Measurements from ENCODE around the gene LVRN.

The LVRN gene

GRCh38 chr5:115992848-115993350 is 30.6 kb downstream of the LVRN start:
- in situ Hi-C loops (cut with HindIII; ENCODE audit: low pct_ligation_motif_present, low sequenced_read_pairs) = no loop called here
- no peak overlapping the region for H3K4me3 ChIP-seq (ENCODE audit: low read depth, low read length)
- no peaks in the 10 kb centered on the region for H3K36me3 ChIP-seq (replicated peaks)
- no peak overlapping the region for H3K27ac ChIP-seq
- no peak for DNase-seq
- no peaks in the 10 kb centered on the region for H3K27me3 ChIP-seq (replicated peaks)
- no peak for TF ChIP-seq CTCF (IDR thresholded peaks at IDR 0.05; ENCODE audit: low read depth, low read length, missing control alignments)

GRCh38 chr5:115995351-115995750 is 33.1 kb downstream of the LVRN start:
- DNase-seq = no peak
- TF ChIP-seq CTCF (IDR thresholded peaks at IDR 0.05; ENCODE audit: low read depth, low read length, missing control alignments) = no peak
- in situ Hi-C loops (cut with HindIII; ENCODE audit: low pct_ligation_motif_present, low sequenced_read_pairs) = no loop called here
- no peak overlapping the region for H3K4me3 ChIP-seq (ENCODE audit: low read depth, low read length)
- no peaks in the 10 kb centered on the region for H3K36me3 ChIP-seq (replicated peaks)
- no peak overlapping the region for H3K27ac ChIP-seq
- no peaks in the 10 kb centered on the region for H3K27me3 ChIP-seq (replicated peaks)

DNA sequence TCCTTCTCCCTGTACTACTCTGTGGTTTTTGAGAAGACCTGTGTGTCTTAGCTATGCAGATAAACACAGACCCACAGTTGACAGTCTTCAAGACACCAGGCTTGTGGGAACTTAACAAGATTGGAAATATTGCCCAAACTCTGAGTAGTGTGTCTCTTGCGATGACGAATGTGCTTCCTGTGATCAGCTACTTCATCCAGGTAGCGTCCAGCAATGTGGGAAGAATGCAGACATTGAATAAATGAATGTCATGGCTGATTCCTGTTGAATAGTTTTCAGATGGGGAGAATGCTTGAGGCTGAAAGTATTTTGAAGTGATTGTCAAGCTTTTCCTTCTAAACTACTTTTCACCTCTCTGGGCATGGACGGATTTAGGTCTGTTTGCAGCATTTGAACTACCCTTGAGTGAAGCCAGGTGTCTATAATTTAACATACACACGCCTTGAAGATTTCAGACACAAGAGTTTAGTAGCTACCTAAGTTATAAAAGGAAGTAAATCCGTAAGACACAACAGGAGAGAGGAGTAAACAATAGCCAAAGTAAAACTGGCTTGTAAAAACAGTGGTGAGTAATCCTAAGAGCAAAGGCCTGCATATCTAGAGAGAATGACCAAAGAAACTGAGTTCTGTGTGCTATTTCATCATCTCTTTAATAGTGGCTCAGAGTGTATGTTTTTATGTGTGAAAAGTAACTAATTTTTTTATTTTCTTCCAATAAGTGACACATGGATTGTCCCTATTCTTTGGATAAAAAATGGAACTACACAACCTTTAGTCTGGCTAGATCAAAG is 40.0 kb downstream of the LVRN start:
- Histone ChIP-seq H3K36me3 (replicated peaks) (no peaks in the 10 kb centered on the region), H3K27me3 (replicated peaks) (no peaks in the 10 kb centered on the region), H3K27ac (no peak overlapping the region), H3K4me3 (ENCODE audit: low read depth, low read length) (no peak overlapping the region)
- TF ChIP-seq CTCF (IDR thresholded peaks at IDR 0.05; ENCODE audit: low read depth, low read length, missing control alignments) = no peak
- DNase-seq = no peak
- in situ Hi-C loops (cut with HindIII; ENCODE audit: low pct_ligation_motif_present, low sequenced_read_pairs) = no loop called here

DNA sequence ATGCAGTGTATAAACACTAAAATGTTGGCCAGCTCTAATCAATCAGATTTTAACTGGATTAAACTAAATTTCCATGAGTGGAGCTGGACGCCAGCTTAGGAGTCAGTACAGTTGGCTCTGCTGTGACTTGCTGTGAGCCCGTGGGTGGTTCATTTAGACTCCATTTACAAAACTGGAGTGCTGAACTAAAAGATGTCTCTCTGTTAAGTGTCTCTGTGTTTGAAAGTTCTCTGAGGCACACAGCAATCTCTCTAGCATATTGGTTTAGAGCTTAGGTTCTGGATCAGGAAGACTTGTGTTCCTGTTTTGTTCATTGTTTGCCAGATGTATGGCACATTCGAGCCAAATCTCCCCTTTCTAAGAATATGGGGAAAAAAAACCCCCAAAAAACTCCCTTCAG is 42.0 kb downstream of the LVRN start:
- in situ Hi-C loops (cut with HindIII; ENCODE audit: low pct_ligation_motif_present, low sequenced_read_pairs) = no loop called here

DNA sequence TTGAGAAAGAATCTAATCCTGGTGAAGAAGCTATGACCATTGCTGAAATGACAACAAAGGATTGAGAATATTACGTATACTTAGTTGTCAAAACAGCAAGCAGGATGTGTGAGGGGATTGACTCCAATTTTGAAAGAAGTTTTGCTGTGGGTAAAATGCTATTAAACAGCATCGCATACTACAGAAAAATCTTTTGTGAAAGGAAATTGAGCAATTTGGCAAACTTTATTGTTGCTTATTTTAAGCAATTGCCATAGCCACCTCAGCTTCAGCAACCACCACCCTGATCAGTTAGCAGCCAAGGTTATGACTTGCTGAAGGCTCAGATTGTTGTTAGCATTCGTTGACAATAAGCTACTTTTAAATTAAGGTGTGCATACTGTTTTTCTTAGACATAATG is 47.5 kb downstream of the LVRN start:
- in situ Hi-C loops (cut with HindIII; ENCODE audit: low pct_ligation_motif_present, low sequenced_read_pairs) = no loop called here
- Histone ChIP-seq H3K27ac (no peak overlapping the region), H3K27me3 (replicated peaks) (no peaks in the 10 kb centered on the region), H3K36me3 (replicated peaks) (no peaks in the 10 kb centered on the region), H3K4me3 (ENCODE audit: low read depth, low read length) (no peak overlapping the region)
- DNase-seq = no peak
- no peak for TF ChIP-seq CTCF (IDR thresholded peaks at IDR 0.05; ENCODE audit: low read depth, low read length, missing control alignments)

More for the DNA sequence above, 42.0 kb downstream of the LVRN start:
- DNase-seq = no peak
- Histone ChIP-seq H3K27me3 (replicated peaks) (no peaks in the 10 kb centered on the region), H3K4me3 (ENCODE audit: low read depth, low read length) (no peak overlapping the region), H3K27ac (no peak overlapping the region), H3K36me3 (replicated peaks) (no peaks in the 10 kb centered on the region)
- TF ChIP-seq CTCF (IDR thresholded peaks at IDR 0.05; ENCODE audit: low read depth, low read length, missing control alignments) = no peak

GRCh38 chr5:116011046-116011445 is 48.8 kb downstream of the LVRN start:
- no peak for TF ChIP-seq CTCF (IDR thresholded peaks at IDR 0.05; ENCODE audit: low read depth, low read length, missing control alignments)
- no peak overlapping the region for H3K4me3 ChIP-seq (ENCODE audit: low read depth, low read length)
- no peak overlapping the region for H3K27ac ChIP-seq
- no peak for DNase-seq
- no peaks in the 10 kb centered on the region for H3K36me3 ChIP-seq (replicated peaks)
- in situ Hi-C loops (cut with HindIII; ENCODE audit: low pct_ligation_motif_present, low sequenced_read_pairs) = no loop called here
- H3K27me3 ChIP-seq (replicated peaks) = no peaks in the 10 kb centered on the region

Measured in brain microvascular endothelial cell (primary cell).